HG02610 (cell line): ENCODE data around the gene S100G.
"Not testable (repeated sequence)": the region's sequence is repeated elsewhere in the genome, so short reads cannot be mapped to it uniquely, and the experiment has no call there.

Source experiments
- ATAC-seq: cut with Tn5 transposase; IDR thresholded peaks from one replicate; pipeline ENCODE4 v1.9.1; 2021; ENCODE audit warnings: mild to moderate bottlenecking, moderate library complexity; ENCODE audit not compliant: unreplicated experiment

Gene S100G, protein sequence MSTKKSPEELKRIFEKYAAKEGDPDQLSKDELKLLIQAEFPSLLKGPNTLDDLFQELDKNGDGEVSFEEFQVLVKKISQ

DNA sequence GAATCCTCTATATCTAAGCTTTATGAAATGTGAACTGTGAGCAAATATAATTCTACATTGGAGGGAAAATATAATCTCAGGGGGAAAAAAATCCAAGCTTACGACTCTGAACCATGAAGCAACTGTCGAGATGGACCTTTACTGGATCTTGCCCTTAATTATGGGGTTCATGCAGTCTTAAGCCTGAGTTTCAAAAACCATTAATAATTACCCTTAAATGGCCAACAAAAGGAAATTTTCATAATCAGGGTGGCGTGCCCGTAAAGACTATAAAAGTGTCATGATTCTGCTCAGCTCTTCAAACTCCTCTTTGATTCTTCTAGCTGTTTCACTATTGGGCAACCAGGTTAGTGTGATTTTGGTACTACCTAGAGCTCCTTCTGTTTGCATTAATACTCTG lies at the start of gene S100G:
TSS of gene S100G (plus strand) at position 301 of the 400 bp plus-strand sequence. CDS start 849 bp downstream, outside the sequence.
- no peak for ATAC-seq

DNA sequence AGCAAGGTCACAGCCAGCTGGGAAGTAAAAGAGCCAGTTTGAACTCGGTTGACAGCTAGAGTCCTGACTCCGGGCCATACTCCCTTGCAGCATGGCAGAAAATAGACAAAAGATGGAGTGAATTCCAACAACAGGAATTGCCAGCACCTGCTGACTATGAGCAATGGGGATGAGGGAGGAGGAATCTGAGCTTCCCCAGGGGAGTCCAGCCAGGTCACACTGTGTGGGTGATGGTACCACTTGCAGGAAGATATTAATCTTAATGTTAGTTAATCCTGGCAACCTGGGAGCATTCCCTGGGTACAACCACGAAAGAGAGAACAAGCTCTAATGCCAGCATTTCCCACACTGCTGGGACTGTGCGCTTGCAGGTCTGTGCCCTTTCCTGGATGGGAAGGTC lies 48.1 kb upstream of the S100G start:
- ATAC-seq, result no peak

DNA sequence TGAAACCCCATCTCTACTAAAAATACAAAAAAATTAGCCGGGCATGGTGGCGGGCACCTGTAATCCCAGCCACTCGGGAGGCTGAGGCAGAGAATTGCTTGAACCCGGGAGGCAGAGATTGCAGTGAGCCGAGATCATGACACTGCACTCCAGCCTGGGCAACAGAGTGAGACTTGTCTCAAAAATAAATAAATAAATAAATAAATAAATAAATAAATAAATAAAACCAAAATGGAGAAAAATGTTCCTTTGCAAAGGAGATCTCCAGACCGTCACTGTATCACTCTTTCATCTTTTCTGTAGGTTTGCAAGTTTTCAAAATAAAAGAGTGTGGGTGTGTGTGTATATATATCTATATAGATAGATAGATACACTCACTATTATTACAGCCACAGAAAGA lies 46.7 kb upstream of the S100G start:
- not testable (repeated sequence) for ATAC-seq

DNA sequence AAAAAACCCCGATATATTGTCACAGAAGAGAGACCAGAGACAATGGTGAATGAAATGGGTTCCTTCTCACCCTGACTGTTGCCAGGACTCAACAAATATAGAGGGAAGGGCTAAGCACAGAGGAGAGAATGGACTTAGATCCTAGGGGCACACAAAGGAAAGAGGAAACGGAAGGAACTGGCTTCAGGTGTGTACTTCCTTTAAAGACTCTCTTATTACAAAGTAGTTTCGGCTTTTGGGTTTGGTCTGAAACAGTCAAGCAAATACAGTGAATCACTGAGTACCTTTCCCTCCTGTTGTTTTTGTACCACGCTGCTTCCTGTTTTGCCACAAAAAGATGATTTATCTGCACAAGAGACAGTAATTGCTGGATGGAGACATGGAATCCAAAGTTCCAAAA lies 46.1 kb upstream of the S100G start:
- ATAC-seq, result no peak

GRCh38 chrX:16604337-16604736 lies 45.6 kb upstream of the S100G start:
- ATAC-seq, result no peak

DNA sequence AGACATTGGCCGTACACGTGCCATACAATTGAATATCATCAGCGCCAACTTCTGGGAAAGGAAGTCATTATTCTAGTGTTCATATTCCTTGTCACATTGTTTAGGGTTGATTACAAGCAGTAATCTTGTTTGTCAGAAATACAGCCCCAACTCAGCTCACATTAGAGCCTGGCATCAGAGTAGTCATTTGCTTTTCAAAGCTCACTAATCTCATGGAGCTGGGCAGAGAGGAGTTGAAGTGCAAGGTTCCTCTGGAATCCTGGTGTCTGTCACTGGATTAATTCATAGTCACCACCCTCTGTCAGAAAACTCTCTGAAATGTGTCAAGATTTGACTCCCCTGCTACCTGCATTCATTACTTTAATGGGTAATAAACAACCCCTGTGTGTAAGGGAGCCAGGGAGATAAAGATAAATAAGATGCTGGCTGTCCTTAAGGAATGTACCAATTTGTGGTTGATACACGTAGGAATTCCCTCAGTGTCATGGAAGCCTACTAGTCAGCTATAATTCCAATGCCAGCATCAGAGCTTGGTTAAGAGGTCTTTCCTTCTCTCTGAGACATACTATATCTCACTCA lies 43.7 kb upstream of the S100G start:
- no peak for ATAC-seq

GRCh38 chrX:16610121-16610621 lies 39.8 kb upstream of the S100G start:
- ATAC-seq, result no peak

- ATAC-seq, result not testable (repeated sequence)
These were observed 39.3 kb upstream of the S100G start for GRCh38 chrX:16610654-16611053.

GRCh38 chrX:16612257-16612897 lies 37.6 kb upstream of the S100G start:
- no peak for ATAC-seq

DNA sequence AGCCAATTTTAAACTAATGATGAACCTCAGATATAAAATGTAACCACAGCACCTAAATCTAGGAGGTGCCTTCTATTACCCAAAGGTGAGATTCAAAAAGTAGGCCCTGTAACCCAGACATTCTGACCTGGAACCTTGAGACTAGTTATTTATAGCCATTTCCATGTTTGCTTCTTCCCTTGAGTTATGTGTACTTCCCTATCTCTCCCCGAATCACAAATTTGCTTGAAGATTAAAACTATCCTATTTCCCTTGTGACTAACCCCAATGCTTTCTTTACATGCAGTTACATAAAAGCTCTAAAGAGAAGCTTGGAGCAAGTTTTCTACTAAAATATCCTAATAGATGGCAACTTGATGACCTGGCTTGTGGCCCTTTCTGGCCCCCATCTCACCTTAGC lies 32.6 kb upstream of the S100G start:
- no peak for ATAC-seq

DNA sequence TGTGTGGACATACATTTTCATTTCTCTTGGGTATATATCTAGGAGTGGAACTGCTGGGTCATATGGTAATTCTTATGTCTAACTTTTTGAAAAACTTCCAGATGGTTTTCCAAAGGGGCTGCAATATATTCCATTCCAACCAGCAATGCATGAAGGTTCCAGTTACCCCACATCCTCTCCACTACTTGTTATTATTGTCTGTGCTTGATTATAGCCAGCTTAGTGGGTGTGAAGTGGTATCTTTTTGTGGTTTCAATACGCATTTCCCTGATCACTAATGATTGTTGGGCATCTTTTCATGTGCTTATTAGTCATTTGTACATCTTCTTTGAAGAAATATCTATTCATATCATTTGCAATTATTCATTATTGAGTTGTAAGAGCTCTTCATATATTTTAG lies 31.5 kb upstream of the S100G start:
- no peak for ATAC-seq

- no peak for ATAC-seq
These were observed 30.9 kb upstream of the S100G start for GRCh38 chrX:16619024-16619423.

DNA sequence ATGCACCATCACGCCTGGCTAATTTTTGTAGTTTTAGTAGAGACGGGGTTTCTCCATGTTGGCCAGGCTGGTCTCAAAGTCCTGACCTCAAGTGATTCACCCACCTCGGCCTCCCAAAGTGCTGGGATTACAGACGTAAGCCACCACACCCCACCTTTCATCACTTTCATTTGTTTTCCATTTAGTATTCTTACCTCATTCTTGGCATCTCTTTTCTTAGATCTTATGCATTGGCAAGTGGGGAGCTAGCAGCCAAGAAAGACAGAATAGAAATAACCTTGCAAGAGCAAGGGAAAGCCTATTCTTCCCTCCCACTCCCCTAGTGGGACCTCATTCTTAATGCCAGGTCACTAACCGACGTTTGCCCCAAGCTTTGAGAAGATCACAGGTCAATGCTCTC lies 21.4 kb upstream of the S100G start:
- not testable (repeated sequence) for ATAC-seq

DNA sequence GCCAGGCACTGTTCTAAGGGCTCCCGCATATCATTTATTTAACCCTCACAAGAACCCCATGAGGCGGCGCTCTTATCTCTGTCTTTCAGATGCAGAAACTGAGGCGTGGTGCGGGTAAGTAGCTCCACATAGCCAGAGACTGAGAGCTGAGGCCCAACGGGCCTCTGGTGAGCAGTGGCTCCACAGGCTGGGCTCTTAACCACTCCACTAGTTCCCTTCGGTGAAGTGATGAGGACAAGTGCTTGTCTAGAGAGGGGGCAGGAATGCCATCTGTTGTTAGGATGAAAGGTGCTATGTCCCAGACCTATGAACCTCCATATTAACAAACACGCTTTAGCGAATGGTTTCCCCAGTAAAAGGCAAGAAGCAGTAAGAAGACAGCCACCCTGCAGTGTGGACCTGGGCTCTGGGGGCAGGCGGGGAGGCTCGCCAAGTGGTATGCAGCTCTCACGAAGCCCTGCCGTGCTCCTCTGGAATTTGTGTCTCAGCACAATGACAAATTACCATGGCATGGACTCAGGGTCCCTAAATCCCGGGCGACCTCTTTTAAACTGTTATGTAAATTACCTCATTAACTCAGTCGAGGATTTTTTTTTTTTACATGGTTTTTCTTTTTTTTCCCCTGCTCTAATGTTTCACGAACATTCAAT lies 20.9 kb upstream of the S100G start:
- ATAC-seq, result no peak

DNA sequence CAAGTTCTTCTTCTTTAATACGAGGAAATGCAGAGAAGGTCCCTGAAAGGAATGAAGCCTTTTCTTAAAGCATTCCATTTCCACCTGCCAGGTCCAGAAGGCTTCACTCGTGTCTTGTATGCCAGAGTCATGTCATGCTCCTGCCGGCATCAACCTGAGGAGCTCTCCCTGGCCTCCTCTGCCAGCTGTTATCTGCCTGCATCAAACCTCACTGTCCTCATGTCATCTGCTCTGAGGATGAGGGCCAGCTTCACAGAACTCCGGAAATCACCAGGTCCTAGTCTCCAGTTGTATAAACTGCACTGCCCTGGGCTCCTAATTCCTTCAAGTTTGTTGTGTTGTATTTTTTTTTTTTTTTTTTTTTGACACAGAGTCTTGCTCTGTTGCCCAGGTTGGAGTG lies 20.0 kb upstream of the S100G start:
- no peak for ATAC-seq

GRCh38 chrX:16633754-16634153 lies 16.2 kb upstream of the S100G start:
- ATAC-seq, result no peak

DNA sequence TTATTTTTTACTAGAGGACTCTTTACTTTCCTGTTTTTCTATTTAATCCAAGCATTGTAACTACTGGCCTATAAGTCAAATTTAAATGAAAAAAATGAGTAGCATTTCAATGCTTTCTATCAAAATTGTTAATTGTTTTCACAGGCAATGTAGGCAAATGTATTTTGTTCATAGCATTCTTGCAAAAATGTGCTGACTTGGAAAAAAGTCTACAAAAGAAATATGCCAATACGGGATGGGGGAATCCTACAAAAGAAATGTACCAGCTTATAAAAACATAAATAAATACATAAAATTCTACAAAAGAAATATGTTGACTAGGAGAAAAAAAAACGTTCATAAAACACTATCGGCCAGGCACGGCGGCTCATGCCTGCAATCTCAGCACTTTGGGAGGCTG lies 14.9 kb upstream of the S100G start:
- ATAC-seq, result no peak

- no peak for ATAC-seq
These were observed 14.4 kb upstream of the S100G start for GRCh38 chrX:16635596-16635995.

DNA sequence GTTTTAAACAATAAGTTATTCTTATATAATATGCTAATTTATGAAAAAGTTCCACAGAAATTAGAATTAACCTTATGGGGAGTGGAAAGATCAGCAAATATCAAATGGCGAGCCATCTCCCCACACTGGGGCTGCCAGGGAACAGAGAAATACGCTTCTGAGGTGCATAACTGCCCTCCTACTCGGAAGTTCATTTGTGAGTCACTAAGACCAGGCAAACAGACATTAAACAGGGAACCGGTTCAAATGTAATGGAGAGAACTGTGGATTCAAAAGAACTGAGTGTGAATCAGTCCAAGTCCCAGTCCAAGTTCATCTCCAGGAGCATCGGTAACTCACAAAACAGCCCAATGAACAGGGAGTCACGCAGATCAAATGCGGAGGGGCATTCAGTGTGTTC lies 11.4 kb upstream of the S100G start:
- no peak for ATAC-seq

GRCh38 chrX:16639966-16640365 lies 10.0 kb upstream of the S100G start:
- ATAC-seq, result no peak

DNA sequence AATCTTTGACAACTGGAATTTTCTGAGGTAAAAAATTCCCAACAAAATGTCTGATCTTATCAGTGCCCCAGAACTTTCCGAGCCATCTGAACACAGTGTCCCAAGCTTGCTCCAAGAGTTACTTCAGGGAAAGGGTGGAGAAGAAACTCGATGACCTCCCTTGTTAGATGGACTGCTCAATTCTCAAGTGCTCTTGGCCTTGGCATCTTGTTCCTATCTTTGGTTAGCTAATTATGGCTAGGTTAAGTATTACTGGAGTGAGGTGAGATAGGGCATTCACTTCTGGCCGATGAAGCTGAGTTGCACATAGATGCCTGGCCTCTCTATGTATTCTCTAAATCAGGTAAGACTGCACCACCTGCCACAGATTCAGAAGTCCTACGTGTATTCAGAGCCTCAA lies 9.1 kb upstream of the S100G start:
- ATAC-seq, result no peak

DNA sequence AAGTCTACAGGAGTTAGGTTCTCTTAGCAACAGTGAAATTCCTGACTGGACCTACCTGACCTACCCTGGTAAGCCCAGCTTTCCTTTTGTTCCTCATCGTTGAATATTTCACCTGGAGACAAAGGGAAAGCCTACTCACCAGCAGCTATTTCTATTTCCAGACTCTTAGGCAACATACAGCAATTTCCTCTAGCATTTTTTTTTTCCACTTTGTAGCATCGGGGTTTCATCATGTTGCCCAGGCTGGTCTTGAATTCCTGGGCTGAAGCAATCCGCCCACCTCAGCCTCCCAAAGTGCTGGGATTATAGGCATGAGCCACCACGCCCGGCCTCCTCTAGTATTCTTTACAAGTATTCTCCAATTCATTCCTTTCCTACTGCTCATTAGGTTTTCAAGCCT lies 6.8 kb upstream of the S100G start:
- ATAC-seq, result no peak
